Smooth muscle cell (in vitro differentiated cells): ENCODE results near the gene USP16. TPM values are rescaled to one million over a fixed set of nuclear protein-coding genes. Genes with fewer than 3 reads are reported as not detected.

Source experiments
- DNase-seq: peaks from one replicate; lab custom pipeline; 2025; ENCODE audit not compliant: unreplicated experiment; lab: John Stamatoyannopoulos, UW
- H2AFZ ChIP-seq: fragments of 200-600 bp; sonication (generic); 2 replicates; pipeline ENCODE4 v1.6.0; 2016; ENCODE audit warnings: antibody characterized with exemption, low read depth, mild to moderate bottlenecking
- H3F3A ChIP-seq: fragments of 200-600 bp; sonication (generic); 2 replicates; pipeline ENCODE4 v1.6.0; 2017; ENCODE audit warnings: antibody characterized with exemption, low read depth
- H3K27ac ChIP-seq: fragments of 200-600 bp; sonication (generic); 2 replicates; pipeline ENCODE4 v1.5.1; 2016; ENCODE audit warnings: low read depth, mild to moderate bottlenecking
- H3K27me3 ChIP-seq: fragments of 200-600 bp; sonication (generic); 2 replicates; pipeline ENCODE4 v1.6.1; 2016; ENCODE audit warnings: low read depth, mild to moderate bottlenecking
- H3K36me3 ChIP-seq: fragments of 200-600 bp; sonication (generic); 2 replicates; pipeline ENCODE4 v1.5.1; 2016; ENCODE audit warnings: low read depth
- H3K4me1 ChIP-seq: fragments of 200-600 bp; sonication (generic); 2 replicates; pipeline ENCODE4 v1.5.1; 2016; ENCODE audit warnings: low read depth
- H3K4me2 ChIP-seq: fragments of 200-600 bp; sonication (generic); 2 replicates; pipeline ENCODE4 v1.6.0; 2016; ENCODE audit warnings: mild to moderate bottlenecking
- H3K4me3 ChIP-seq: fragments of 200-600 bp; sonication (generic); 2 replicates; pipeline ENCODE4 v1.5.1; 2016; ENCODE audit warnings: mild to moderate bottlenecking
- H3K79me2 ChIP-seq: fragments of 200-600 bp; sonication (generic); 2 replicates; pipeline ENCODE4 v1.6.0; 2016; ENCODE audit warnings: low read depth, mild to moderate bottlenecking
- H3K9ac ChIP-seq: fragments of 200-600 bp; sonication (generic); 2 replicates; pipeline ENCODE4 v1.6.0; 2016; ENCODE audit warnings: low read depth
- H3K9me3 ChIP-seq: fragments of 200-600 bp; sonication (generic); replicated peaks from 2 replicates; pipeline ENCODE4 v1.5.1; 2016; ENCODE audit warnings: low read depth
- H4K20me1 ChIP-seq: fragments of 200-600 bp; sonication (generic); 2 replicates; pipeline ENCODE4 v1.6.0; 2016; ENCODE audit warnings: low read depth
- WGBS: methylation state at CpG from one replicate; pipeline ENCODE4 v1.1.7; 2016; ENCODE audit warnings: low lambda C conversion rate; 5-methylcytosine and 5-hydroxymethylcytosine counted together
- polyA plus RNA-seq: library from polyadenylated mRNA; unstranded; fragments of >200 nt; fragmentation: Nextera tagmentation; extraction: Ambion mirVana; gene quantifications from 2 replicates; pipeline ENCODE4 v1.2.1, GENCODE V29; 2016
- total RNA-seq: library from RNA; depleted of rRNA; stranded (reverse); fragments of >200 nt; gene quantifications from 2 replicates; pipeline ENCODE4 v1.2.3, GENCODE V29; 2014
- TF ChIP-seq, protein P1 (sequence below): fragments of 200-600 bp; sonication (generic); IDR thresholded peaks from 2 replicates; pipeline ENCODE4 v1.5.1; 2017; ENCODE audit warnings: borderline replicate concordance, mild to moderate bottlenecking, antibody characterized with exemption; ENCODE audit not compliant: insufficient read depth, poor library complexity, severe bottlenecking

USP16 gene
- total and polyA plus RNA-seq, 2 experiments from 2014 or later: 25.9 to 37.0 TPM

DNA sequence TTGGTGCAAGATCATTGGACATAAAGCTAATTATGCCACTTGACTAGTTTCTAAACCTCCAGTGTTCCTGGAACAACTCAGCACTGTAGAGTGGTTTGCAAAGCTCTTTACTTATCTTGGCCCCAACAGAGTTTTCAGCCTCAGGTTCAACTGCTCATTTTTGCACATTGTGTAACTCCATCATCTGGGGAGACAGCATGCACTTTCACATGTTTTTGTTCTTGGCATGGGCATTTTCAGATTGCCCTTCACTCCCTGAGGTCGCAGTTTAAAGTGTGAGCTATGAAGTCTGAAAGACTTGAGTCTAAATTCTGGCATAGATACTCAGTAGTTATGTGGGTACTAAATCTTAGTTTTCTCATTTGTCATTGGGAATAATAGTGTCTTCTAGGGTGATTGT, 5.1 kb downstream of the USP16 start:
- no peak overlapping the region for H3K4me3 ChIP-seq
- no peak for DNase-seq
- no peaks in the 10 kb centered on the region for H3K9me3 ChIP-seq
- H3K27me3 ChIP-seq: no peaks in the 10 kb centered on the region
- peaks cover 6% of the 10 kb centered on the region for H3K4me1 ChIP-seq
- H3K9ac ChIP-seq: no peak overlapping the region
- TF ChIP-seq, protein P1, sequence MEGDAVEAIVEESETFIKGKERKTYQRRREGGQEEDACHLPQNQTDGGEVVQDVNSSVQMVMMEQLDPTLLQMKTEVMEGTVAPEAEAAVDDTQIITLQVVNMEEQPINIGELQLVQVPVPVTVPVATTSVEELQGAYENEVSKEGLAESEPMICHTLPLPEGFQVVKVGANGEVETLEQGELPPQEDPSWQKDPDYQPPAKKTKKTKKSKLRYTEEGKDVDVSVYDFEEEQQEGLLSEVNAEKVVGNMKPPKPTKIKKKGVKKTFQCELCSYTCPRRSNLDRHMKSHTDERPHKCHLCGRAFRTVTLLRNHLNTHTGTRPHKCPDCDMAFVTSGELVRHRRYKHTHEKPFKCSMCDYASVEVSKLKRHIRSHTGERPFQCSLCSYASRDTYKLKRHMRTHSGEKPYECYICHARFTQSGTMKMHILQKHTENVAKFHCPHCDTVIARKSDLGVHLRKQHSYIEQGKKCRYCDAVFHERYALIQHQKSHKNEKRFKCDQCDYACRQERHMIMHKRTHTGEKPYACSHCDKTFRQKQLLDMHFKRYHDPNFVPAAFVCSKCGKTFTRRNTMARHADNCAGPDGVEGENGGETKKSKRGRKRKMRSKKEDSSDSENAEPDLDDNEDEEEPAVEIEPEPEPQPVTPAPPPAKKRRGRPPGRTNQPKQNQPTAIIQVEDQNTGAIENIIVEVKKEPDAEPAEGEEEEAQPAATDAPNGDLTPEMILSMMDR: no peak
- H4K20me1 ChIP-seq: no peaks in the 10 kb centered on the region
- WGBS: 97% methylated on average over 1 of the region's 1 CpG
- peaks cover 40% of the 10 kb centered on the region for H3K79me2 ChIP-seq
- peaks cover 14% of the 10 kb centered on the region for H3K36me3 ChIP-seq
- peaks cover 3% of the 10 kb centered on the region for H3F3A ChIP-seq
- no peak overlapping the region for H3K27ac ChIP-seq
- H3K4me2 ChIP-seq: no peak overlapping the region
- no peak overlapping the region for H2AFZ ChIP-seq

DNA sequence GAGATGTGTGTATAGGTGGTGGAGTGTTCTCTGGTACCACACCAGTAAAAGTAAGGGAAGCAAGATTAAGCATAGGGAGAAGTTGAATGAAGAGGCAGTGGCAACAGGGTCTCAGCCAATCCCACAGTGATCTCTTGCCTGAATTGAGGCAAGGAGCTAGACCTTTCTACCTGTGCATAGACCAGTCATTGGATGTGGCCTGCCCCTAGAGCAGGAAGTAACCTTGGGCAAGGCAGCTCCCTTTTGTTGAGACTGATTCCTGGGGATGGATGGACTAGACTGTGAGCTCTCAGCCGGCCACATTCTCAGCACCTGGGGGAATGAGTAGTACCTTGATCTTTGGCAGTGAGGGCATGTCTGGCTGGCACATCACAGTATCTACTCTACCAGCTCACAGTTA, 6.4 kb downstream of the USP16 start:
- no peak for DNase-seq
- TF ChIP-seq, protein P1: no peak
- Histone ChIP-seq H3K9me3 (no peaks in the 10 kb centered on the region), H3K27ac (no peak overlapping the region), H3K4me1 (peaks cover under 1% of the 10 kb centered on the region), H3K79me2 (peaks cover 35% of the 10 kb centered on the region), H3K4me3 (no peak overlapping the region), H3K9ac (no peak overlapping the region), H3K27me3 (no peaks in the 10 kb centered on the region), H3K36me3 (peaks cover 20% of the 10 kb centered on the region), H3K4me2 (no peak overlapping the region), H2AFZ (no peak overlapping the region), H3F3A (no peaks in the 10 kb centered on the region), H4K20me1 (no peaks in the 10 kb centered on the region)
- WGBS: 94% methylated on average over 1 of the region's 1 CpG

DNA sequence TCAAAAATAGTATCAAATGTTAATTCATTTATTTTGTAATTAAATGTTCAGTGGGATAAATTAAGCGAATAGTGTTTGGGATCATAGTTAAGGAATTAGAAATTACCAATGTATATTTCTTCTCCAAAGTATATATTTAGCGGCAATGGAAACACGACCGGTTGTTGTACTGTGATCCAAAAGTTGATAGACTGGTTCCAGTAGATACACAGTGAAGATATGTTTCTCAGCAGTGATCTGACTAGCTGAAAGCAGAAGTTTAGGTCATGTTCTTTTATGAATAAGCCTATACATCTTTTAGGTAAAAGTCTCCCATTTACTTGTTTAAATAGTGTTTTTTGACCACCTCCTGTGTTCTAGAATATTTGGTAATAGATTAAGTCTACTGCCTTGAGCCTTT, 8.8 kb downstream of the USP16 start:
- peaks cover 30% of the 10 kb centered on the region for H3K36me3 ChIP-seq
- no peak for DNase-seq

DNA sequence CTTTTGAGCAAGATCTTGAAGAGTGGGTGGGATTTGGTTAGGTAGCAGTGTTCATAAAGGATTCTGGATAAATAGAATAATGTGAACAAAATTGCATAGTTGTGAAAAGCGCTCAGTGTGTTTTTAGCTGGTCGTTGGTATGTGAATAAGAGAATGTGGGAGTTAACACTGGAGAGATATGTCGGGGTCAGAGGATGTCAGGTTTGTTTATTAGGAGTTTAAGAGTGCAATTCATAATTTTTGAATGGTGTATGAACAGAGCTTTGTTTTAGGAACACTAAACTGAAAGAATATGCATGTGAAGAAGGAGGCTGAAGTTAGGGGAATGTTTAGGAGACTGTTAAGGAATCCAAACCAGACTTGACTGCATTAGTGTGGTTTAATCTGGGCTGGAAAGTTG, 9.4 kb downstream of the USP16 start:
- Histone ChIP-seq H3K4me2 (no peak overlapping the region), H4K20me1 (no peaks in the 10 kb centered on the region), H3K36me3 (peaks cover 30% of the 10 kb centered on the region), H3K9me3 (no peaks in the 10 kb centered on the region), H3K4me3 (no peak overlapping the region), H3K27ac (no peak overlapping the region), H3K79me2 (peaks cover 5% of the 10 kb centered on the region), H2AFZ (no peak overlapping the region), H3K27me3 (no peaks in the 10 kb centered on the region), H3F3A (no peaks in the 10 kb centered on the region), H3K9ac (no peak overlapping the region), H3K4me1 (no peaks in the 10 kb centered on the region)
- 99% methylated on average over 3 of the region's 3 CpGs for WGBS
- TF ChIP-seq, protein P1: no peak
- no peak for DNase-seq

More for the DNA sequence above, 8.8 kb downstream of the USP16 start:
- H3K4me2 ChIP-seq: no peak overlapping the region
- WGBS: 59% methylated on average over 4 of the region's 4 CpGs
- H3K9ac ChIP-seq: no peak overlapping the region
- no peak overlapping the region for H3K4me3 ChIP-seq
- no peaks in the 10 kb centered on the region for H3F3A ChIP-seq
- H3K9me3 ChIP-seq: no peaks in the 10 kb centered on the region
- H3K27me3 ChIP-seq: no peaks in the 10 kb centered on the region
- H3K79me2 ChIP-seq: peaks cover 11% of the 10 kb centered on the region
- H3K27ac ChIP-seq: no peak overlapping the region
- TF ChIP-seq, protein P1: no peak
- no peaks in the 10 kb centered on the region for H4K20me1 ChIP-seq
- H2AFZ ChIP-seq: no peak overlapping the region
- H3K4me1 ChIP-seq: no peaks in the 10 kb centered on the region
